H1 (cell line): ENCODE measurements around the gene PPP2R2C.

ENCODE experiments used
- CREB1 ChIP-seq: IDR thresholded peaks from 2 replicates; pipeline ENCODE4 v1.6.1; 2012; ENCODE audit warnings: inconsistent platforms
- SRF ChIP-seq: IDR thresholded peaks from 2 replicates; pipeline ENCODE4 v1.6.1; 2011; ENCODE audit warnings: mild to moderate bottlenecking, low read depth, low read length, moderate library complexity
- TAF7 ChIP-seq: optimal IDR thresholded peaks from 2 replicates; pipeline ENCODE3; 2011; ENCODE audit warnings: low read depth, mild to moderate bottlenecking, inconsistent platforms, low read length, moderate library complexity, borderline replicate concordance

GRCh38 chr4:6299875-6300274, 172.5 kb downstream of the PPP2R2C start:
- TF ChIP-seq TAF7 (no peak), CREB1 (no peak), SRF (no peak)
